Gastroesophageal sphincter (tissue), 3 donors: ENCODE data around the gene SRPK2.

Source experiments
- POLR2AphosphoS5 ChIP-seq: sonication (generic); formaldehyde crosslinking; IDR thresholded peaks from one replicate; pipeline ENCODE4 v1.6.1; 2017; ENCODE audit warnings: antibody characterized with exemption
- TF ChIP-seq, protein P1 (sequence below), 4 experiments: fragments of 200-600 bp in 2 of 4; fragments of 450-650 bp in 2 of 4; sonication (generic) in 1 of 4; IDR thresholded peaks; one replicate each; pipeline ENCODE4 v1.5.1; 2017 to 2019; ENCODE audit warnings: antibody characterized with exemption in 4 of 4, mild to moderate bottlenecking in 2 of 4, moderate library complexity in 2 of 4

DNA sequence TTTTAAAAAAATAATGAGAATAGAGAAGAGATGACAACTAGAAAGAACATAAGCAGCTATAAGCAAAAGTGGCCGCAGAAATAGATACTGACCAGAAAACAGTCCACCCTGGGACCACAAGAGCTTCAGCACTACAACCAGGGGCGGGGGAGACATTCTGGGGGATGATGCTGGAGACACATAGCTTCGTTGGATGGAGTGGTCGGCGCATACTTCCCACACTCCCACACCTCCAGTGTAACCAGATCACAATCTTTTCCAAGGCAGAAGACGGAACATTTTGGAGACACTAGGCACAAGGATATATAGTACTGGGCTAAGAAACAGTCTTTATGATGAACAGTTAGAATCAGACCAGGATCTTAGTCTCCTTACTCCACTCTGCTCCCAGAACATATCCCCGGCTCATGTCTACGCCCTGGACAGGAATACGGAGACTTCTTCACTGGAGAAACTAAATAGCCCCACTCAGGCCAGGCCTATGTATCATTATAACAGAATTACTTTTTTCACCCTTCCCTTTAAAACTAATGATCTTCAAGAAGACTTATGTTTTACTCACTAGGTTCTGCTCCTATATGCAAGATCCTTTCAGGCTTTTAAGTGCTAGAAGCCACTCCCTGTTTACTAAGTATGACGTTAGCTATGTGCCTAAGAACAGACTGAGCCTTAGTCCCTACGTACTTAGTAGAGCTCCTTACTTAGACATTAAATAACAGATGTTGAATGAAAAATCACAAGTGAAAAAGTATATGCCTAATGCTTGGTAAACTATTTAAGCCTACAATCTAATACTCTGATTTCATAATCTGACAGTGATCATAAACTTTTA lies 169.6 kb downstream of the SRPK2 start:
- TF ChIP-seq, protein P1, sequence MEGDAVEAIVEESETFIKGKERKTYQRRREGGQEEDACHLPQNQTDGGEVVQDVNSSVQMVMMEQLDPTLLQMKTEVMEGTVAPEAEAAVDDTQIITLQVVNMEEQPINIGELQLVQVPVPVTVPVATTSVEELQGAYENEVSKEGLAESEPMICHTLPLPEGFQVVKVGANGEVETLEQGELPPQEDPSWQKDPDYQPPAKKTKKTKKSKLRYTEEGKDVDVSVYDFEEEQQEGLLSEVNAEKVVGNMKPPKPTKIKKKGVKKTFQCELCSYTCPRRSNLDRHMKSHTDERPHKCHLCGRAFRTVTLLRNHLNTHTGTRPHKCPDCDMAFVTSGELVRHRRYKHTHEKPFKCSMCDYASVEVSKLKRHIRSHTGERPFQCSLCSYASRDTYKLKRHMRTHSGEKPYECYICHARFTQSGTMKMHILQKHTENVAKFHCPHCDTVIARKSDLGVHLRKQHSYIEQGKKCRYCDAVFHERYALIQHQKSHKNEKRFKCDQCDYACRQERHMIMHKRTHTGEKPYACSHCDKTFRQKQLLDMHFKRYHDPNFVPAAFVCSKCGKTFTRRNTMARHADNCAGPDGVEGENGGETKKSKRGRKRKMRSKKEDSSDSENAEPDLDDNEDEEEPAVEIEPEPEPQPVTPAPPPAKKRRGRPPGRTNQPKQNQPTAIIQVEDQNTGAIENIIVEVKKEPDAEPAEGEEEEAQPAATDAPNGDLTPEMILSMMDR (IDR thresholded peaks at IDR 0.05) = no peak
- TF ChIP-seq POLR2AphosphoS5 = no peak
